Measurements from ENCODE around the gene JAK2. TPM values are rescaled to one million over a fixed set of nuclear protein-coding genes. Genes with fewer than 3 reads are reported as not detected.

JAK2 gene
- total and polyA plus RNA-seq, 10 of the 15 experiments (the other 5 are each of a cell fraction or from before 2014, with no cell fraction given) = 4.1 to 22.9 (median 13.7) TPM

DNA sequence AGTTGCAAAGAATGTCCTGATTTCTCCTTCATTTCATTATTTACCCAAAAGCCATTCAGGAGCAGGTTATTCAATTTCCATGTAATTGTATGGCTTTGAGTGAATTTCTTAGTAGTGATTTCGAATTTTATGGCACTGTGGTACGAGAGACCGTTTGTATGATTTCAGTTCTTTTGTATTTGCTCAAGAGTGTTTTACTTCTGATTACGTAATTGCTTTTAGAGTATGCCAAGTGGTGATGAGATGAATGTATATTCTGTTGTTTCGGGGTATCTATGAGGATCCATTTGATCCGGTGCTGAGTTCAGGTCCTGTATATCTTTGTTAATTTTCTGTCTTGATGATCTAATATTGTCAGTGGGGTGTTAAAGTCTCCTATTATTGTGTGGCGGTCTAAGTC, 159.1 kb downstream of the JAK2 start:
- intact Hi-C loops (cut with micrococcal nuclease; ENCODE audit: unreplicated experiment) = no loop called here

More for the DNA sequence above, 159.1 kb downstream of the JAK2 start:
- Histone ChIP-seq H3K9ac (ENCODE audit: control insufficient read depth, insufficient read depth, low read length) (no peak overlapping the region), H3K4me3 (no peak overlapping the region), H3K79me2 (ENCODE audit: control insufficient read depth, insufficient read depth, low read length) (no peaks in the 10 kb centered on the region), H3K4me2 (ENCODE audit: control insufficient read depth, insufficient read depth) (no peak overlapping the region), H3K36me3 (ENCODE audit: control insufficient read depth in 2 of 2, insufficient read depth in 2 of 2, low read length in 1 of 2) (peaks cover 6 to 7% of the 10 kb centered on the region in 2 experiments; a peak in 2 of 4 replicates), H3K4me1 (ENCODE audit: control insufficient read depth, insufficient read depth, low read length) (no peaks in the 10 kb centered on the region), H3K9me3 (replicated peaks; ENCODE audit: control insufficient read depth, insufficient read depth, low read length) (no peaks in the 10 kb centered on the region; the same call in 1 of the 3 replicates), H3K27me3 (replicated peaks in 1 of 2; ENCODE audit: control insufficient read depth in 2 of 2, insufficient read depth in 2 of 2, low read length in 1 of 2) (no peaks in the 10 kb centered on the region), H2AFZ (ENCODE audit: control insufficient read depth, low read depth, low read length) (no peak overlapping the region), H4K20me1 (ENCODE audit: control insufficient read depth, insufficient read depth) (no peaks in the 10 kb centered on the region), H3K27ac (ENCODE audit: control insufficient read depth, insufficient read depth) (no peak overlapping the region)
- RAD21 ChIA-PET (ENCODE audit: unreplicated experiment) = no interaction called here
- TF ChIP-seq, protein P1, sequence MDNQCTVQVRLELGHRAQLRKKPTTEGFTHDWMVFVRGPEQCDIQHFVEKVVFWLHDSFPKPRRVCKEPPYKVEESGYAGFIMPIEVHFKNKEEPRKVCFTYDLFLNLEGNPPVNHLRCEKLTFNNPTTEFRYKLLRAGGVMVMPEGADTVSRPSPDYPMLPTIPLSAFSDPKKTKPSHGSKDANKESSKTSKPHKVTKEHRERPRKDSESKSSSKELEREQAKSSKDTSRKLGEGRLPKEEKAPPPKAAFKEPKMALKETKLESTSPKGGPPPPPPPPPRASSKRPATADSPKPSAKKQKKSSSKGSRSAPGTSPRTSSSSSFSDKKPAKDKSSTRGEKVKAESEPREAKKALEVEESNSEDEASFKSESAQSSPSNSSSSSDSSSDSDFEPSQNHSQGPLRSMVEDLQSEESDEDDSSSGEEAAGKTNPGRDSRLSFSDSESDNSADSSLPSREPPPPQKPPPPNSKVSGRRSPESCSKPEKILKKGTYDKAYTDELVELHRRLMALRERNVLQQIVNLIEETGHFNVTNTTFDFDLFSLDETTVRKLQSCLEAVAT (IDR thresholded peaks at IDR 0.05) = no peak
- TF ChIP-seq, protein P2, sequence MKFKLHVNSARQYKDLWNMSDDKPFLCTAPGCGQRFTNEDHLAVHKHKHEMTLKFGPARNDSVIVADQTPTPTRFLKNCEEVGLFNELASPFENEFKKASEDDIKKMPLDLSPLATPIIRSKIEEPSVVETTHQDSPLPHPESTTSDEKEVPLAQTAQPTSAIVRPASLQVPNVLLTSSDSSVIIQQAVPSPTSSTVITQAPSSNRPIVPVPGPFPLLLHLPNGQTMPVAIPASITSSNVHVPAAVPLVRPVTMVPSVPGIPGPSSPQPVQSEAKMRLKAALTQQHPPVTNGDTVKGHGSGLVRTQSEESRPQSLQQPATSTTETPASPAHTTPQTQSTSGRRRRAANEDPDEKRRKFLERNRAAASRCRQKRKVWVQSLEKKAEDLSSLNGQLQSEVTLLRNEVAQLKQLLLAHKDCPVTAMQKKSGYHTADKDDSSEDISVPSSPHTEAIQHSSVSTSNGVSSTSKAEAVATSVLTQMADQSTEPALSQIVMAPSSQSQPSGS (IDR thresholded peaks at IDR 0.05; ENCODE audit: low read length) = no peak
- 92% methylated on average over 7 of the region's 7 CpGs for WGBS (ENCODE audit: insufficient coverage, insufficient replicate concordance, low lambda C conversion rate, missing lambda C conversion rate)
- DNase-seq (ENCODE audit: low read depth, low spot score) (no peak), ATAC-seq (no peak), FAIRE-seq (no peak)
- no TSS peak for BruUV-seq (replicated peaks)
- SMC1A ChIA-PET (ENCODE audit: uncharacterized antibody, unreplicated experiment) = interaction anchor here (0.6 to 2.7 kb wide), 2 partner anchors 78 to 279 kb away, joined by 3 to 7 read pairs; no protein-coding TSS in a partner anchor
- in situ Hi-C loops (cut with MboI) = no loop called here
- POLR2A ChIA-PET = no interaction called here
- CTCF ChIA-PET = no interaction called here
